Trophoblast cell (in vitro differentiated cells and primary cell): ENCODE data around the gene SLC16A13.

Experiments
- DNase-seq, 2 donors: peaks; one replicate each; pipeline ENCODE4 v3.0.0-alpha.2; 2016
- H2AFZ ChIP-seq: 2 replicates; pipeline ENCODE4 v1.6.1; 2013; ENCODE audit warnings: low read length, moderate library complexity, mild to moderate bottlenecking; ENCODE audit not compliant: insufficient read depth, poor library complexity
- H2AK5ac ChIP-seq: 2 replicates; pipeline ENCODE4 v1.6.1; 2013; ENCODE audit warnings: mild to moderate bottlenecking, low read length
- H2BK120ac ChIP-seq: 2 replicates; pipeline ENCODE4 v1.6.1; 2013; ENCODE audit warnings: low read length, mild to moderate bottlenecking, moderate library complexity; ENCODE audit not compliant: insufficient read depth, poor library complexity
- H2BK12ac ChIP-seq: 2 replicates; pipeline ENCODE4 v1.6.1; 2013; ENCODE audit warnings: mild to moderate bottlenecking, low read length, moderate library complexity
- H2BK5ac ChIP-seq: 2 replicates; pipeline ENCODE4 v1.6.1; 2013; ENCODE audit warnings: low read length, low read depth, moderate library complexity, mild to moderate bottlenecking; ENCODE audit not compliant: poor library complexity
- H3K14ac ChIP-seq: 2 replicates; pipeline ENCODE4 v1.6.1; 2013; ENCODE audit warnings: mild to moderate bottlenecking, low read length
- H3K18ac ChIP-seq: 2 replicates; pipeline ENCODE4 v1.6.1; 2013; ENCODE audit warnings: mild to moderate bottlenecking, low read length
- H3K23ac ChIP-seq: 2 replicates; pipeline ENCODE4 v1.6.1; 2013; ENCODE audit warnings: low read length
- H3K27ac ChIP-seq: 2 replicates; pipeline ENCODE4 v1.5.1; 2013; ENCODE audit warnings: low read depth, mild to moderate bottlenecking, inconsistent platforms, low read length, moderate library complexity
- H3K27me3 ChIP-seq: 2 replicates; pipeline ENCODE4 v1.6.1; 2013; ENCODE audit warnings: inconsistent platforms, mild to moderate bottlenecking, low read length, moderate library complexity; ENCODE audit not compliant: insufficient read depth
- H3K36me3 ChIP-seq, 2 experiments: 1 replicate in 1 of 2; 2 replicates in 1 of 2; pipeline ENCODE4 v1.6.1; 2013; ENCODE audit warnings: low read length in 2 of 2, mild to moderate bottlenecking in 2 of 2, moderate library complexity in 1 of 2; ENCODE audit not compliant: insufficient read depth in 2 of 2, control insufficient read depth in 1 of 2
- H3K4ac ChIP-seq: 2 replicates; pipeline ENCODE4 v1.6.1; 2013; ENCODE audit warnings: low read depth, mild to moderate bottlenecking, low read length, moderate library complexity
- H3K4me1 ChIP-seq, 2 experiments: 1 replicate in 1 of 2; 2 replicates in 1 of 2; pipeline ENCODE4 v1.6.1; 2013; ENCODE audit warnings: low read length in 2 of 2, mild to moderate bottlenecking in 2 of 2, moderate library complexity in 1 of 2; ENCODE audit not compliant: insufficient read depth in 2 of 2, control insufficient read depth in 1 of 2
- H3K4me2 ChIP-seq: 2 replicates; pipeline ENCODE4 v1.6.1; 2013; ENCODE audit warnings: inconsistent platforms, mild to moderate bottlenecking, low read length, moderate library complexity
- H3K4me3 ChIP-seq: 2 replicates; pipeline ENCODE4 v1.5.1; 2013; ENCODE audit warnings: mild to moderate bottlenecking, low read depth, low read length, inconsistent platforms
- H3K79me1 ChIP-seq: one replicate; pipeline ENCODE4 v1.6.1; 2013; ENCODE audit warnings: low read length
- H3K79me2 ChIP-seq: 2 replicates; pipeline ENCODE4 v1.6.1; 2013; ENCODE audit warnings: low read length, mild to moderate bottlenecking; ENCODE audit not compliant: control insufficient read depth, insufficient read depth, poor library complexity
- H3K9ac ChIP-seq: 2 replicates; pipeline ENCODE4 v1.6.1; 2013; ENCODE audit warnings: mild to moderate bottlenecking, low read length
- H3K9me3 ChIP-seq: 2 replicates; pipeline ENCODE4 v1.6.1; 2013; ENCODE audit warnings: low read depth, mild to moderate bottlenecking, control low read depth, inconsistent platforms, low read length; ENCODE audit not compliant: insufficient read depth
- H4K12ac ChIP-seq: 2 replicates; pipeline ENCODE4 v1.6.1; 2013; ENCODE audit warnings: low read depth, mild to moderate bottlenecking, low read length, moderate library complexity
- H4K8ac ChIP-seq: 2 replicates; pipeline ENCODE4 v1.6.1; 2013; ENCODE audit warnings: low read depth, mild to moderate bottlenecking, low read length, moderate library complexity
- H4K91ac ChIP-seq: one replicate; pipeline ENCODE4 v1.6.1; 2013; ENCODE audit warnings: low read depth, mild to moderate bottlenecking, low read length, moderate library complexity
- WGBS: extraction: QIAGEN DNeasy Blood & Tissue Kit; methylation state at CpG from one replicate; pipeline ENCODE4 v1.1.7; 2013; ENCODE audit warnings: missing lambda C conversion rate; ENCODE audit not compliant: insufficient read length, insufficient coverage; ENCODE audit errors: extremely low coverage; 5-methylcytosine and 5-hydroxymethylcytosine counted together

Gene SLC16A13

GRCh38 chr17:7003745-7004144, 32.1 kb upstream of the SLC16A13 start:
- no peak overlapping the region for H3K27ac ChIP-seq
- H3K4me2 ChIP-seq: no peak overlapping the region
- H4K8ac ChIP-seq: no peak overlapping the region
- no peaks in the 10 kb centered on the region for H3K4me1 ChIP-seq
- H2BK12ac ChIP-seq: no peak overlapping the region
- H3K23ac ChIP-seq: no peak overlapping the region
- H4K91ac ChIP-seq: no peak overlapping the region
- WGBS: no CpG with 5 or more reads among the region's 2 CpGs
- peaks cover 33% of the 10 kb centered on the region in 2 experiments for H3K36me3 ChIP-seq
- H2BK120ac ChIP-seq: no peak overlapping the region
- H3K79me2 ChIP-seq: no peaks in the 10 kb centered on the region
- no peak for DNase-seq
- no peak overlapping the region for H3K9ac ChIP-seq
- H3K27me3 ChIP-seq: no peaks in the 10 kb centered on the region
- H4K12ac ChIP-seq: no peak overlapping the region
- no peak overlapping the region for H2BK5ac ChIP-seq
- H3K14ac ChIP-seq: no peak overlapping the region
- H2AFZ ChIP-seq: no peak overlapping the region
- H3K79me1 ChIP-seq: no peaks in the 10 kb centered on the region
- no peak overlapping the region for H3K4ac ChIP-seq
- H3K9me3 ChIP-seq: no peaks in the 10 kb centered on the region
- no peak overlapping the region for H3K18ac ChIP-seq
- H3K4me3 ChIP-seq: no peak overlapping the region
- H2AK5ac ChIP-seq: no peak overlapping the region

DNA sequence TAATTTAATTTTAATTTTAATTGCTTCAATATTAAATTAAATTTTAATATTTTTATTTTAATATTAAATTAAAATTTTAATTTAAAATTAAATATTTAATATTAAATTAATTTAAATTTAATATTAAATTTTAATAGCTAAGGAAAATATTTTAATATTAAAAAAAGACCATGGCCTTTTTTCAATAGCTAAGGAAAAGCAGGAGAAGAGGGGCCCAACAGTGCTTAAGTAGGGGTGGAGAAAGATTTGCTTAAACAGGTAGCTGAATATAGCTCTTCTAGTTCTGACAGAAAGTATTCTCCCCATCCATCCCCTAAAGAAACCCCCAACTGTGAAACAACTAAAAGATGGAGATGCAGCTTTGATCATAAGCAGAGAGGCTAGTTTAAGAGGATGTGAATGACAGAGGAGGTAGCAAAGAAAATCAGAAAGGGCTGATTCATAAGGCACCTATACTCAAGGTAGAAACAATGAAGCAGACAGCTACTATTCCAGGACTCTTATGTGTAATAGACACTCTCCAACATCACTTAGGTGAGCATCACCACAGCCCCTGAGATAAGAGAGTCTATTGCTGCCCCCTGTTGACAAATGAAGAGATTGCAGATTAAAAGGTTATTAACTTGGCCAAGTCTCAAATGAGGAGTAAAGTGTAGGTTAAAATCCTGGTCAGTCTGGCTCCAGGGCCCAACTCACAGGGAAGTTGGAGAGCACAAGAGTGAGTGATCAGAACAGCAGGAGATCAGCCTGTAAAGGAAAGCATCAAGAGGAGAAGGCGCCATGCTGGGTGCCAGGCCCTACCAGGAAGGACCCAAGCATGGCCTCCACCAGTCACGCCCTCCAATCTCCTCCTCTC, 31.2 kb upstream of the SLC16A13 start:
- Histone ChIP-seq H4K12ac (no peak overlapping the region), H2AK5ac (no peak overlapping the region), H3K79me1 (no peaks in the 10 kb centered on the region), H3K79me2 (no peaks in the 10 kb centered on the region), H3K9me3 (no peaks in the 10 kb centered on the region), H3K18ac (no peak overlapping the region), H3K9ac (no peak overlapping the region), H3K4me1 (no peaks in the 10 kb centered on the region), H3K4me2 (no peak overlapping the region), H3K14ac (no peak overlapping the region), H2BK12ac (no peak overlapping the region), H3K27me3 (no peaks in the 10 kb centered on the region), H3K27ac (no peak overlapping the region), H4K8ac (no peak overlapping the region), H2BK5ac (no peak overlapping the region), H3K4ac (no peak overlapping the region), H3K23ac (no peak overlapping the region), H2BK120ac (no peak overlapping the region), H4K91ac (no peak overlapping the region), H2AFZ (no peak overlapping the region), H3K4me3 (no peak overlapping the region), H3K36me3 (peaks cover 24 to 26% of the 10 kb centered on the region in 2 experiments)
- WGBS: no CpG with 5 or more reads among the region's 2 CpGs
- DNase-seq: peak; percentile 53 to 93

GRCh38 chr17:7005716-7006115, 30.1 kb upstream of the SLC16A13 start:
- Histone ChIP-seq H3K27me3 (no peaks in the 10 kb centered on the region), H2AK5ac (no peak overlapping the region), H3K14ac (no peak overlapping the region), H3K79me1 (no peaks in the 10 kb centered on the region), H2BK5ac (no peak overlapping the region), H2AFZ (no peak overlapping the region), H2BK12ac (no peak overlapping the region), H3K4me3 (no peak overlapping the region), H4K8ac (no peak overlapping the region), H3K23ac (no peak overlapping the region), H4K12ac (no peak overlapping the region), H3K9ac (no peak overlapping the region), H3K4me1 (no peaks in the 10 kb centered on the region), H3K4me2 (no peak overlapping the region), H3K4ac (no peak overlapping the region), H3K36me3 (peaks cover 20 to 23% of the 10 kb centered on the region in 2 experiments), H4K91ac (no peak overlapping the region), H3K9me3 (no peaks in the 10 kb centered on the region), H2BK120ac (no peak overlapping the region), H3K79me2 (peaks cover under 1% of the 10 kb centered on the region), H3K27ac (no peak overlapping the region), H3K18ac (no peak overlapping the region)
- no peak for DNase-seq
- WGBS: no CpG with 5 or more reads among the region's 7 CpGs

- Histone ChIP-seq H3K79me2 (peaks cover 2% of the 10 kb centered on the region), H3K14ac (no peak overlapping the region), H3K18ac (no peak overlapping the region), H3K4ac (no peak overlapping the region), H3K27me3 (no peaks in the 10 kb centered on the region), H4K12ac (no peak overlapping the region), H4K91ac (no peak overlapping the region), H2AFZ (no peak overlapping the region), H2BK120ac (no peak overlapping the region), H3K27ac (no peak overlapping the region), H2BK5ac (no peak overlapping the region), H3K23ac (no peak overlapping the region), H2BK12ac (no peak overlapping the region), H3K4me3 (no peak overlapping the region), H3K36me3 (peaks cover 13 to 14% of the 10 kb centered on the region in 2 experiments), H3K4me1 (no peaks in the 10 kb centered on the region), H3K9me3 (no peaks in the 10 kb centered on the region), H3K9ac (no peak overlapping the region), H4K8ac (no peak overlapping the region), H3K79me1 (no peaks in the 10 kb centered on the region), H2AK5ac (no peak overlapping the region), H3K4me2 (no peak overlapping the region)
- WGBS: no CpG with 5 or more reads among the region's 2 CpGs
- no peak for DNase-seq
Measured at GRCh38 chr17:7007143-7007542, 28.7 kb upstream of the SLC16A13 start.
